NCI-H146 treated with DMSO at 0.1 percent for 48 hours (cell line): ENCODE measurements around the gene MROH7.
"Not testable (repeated sequence)": the region's sequence is repeated elsewhere in the genome, so short reads cannot be mapped to it uniquely, and the experiment has no call there.

Experiments
- DNase-seq: peaks from one replicate; lab custom pipeline; 2025; ENCODE audit not compliant: unreplicated experiment; lab: John Stamatoyannopoulos, UW

Gene MROH7

DNA sequence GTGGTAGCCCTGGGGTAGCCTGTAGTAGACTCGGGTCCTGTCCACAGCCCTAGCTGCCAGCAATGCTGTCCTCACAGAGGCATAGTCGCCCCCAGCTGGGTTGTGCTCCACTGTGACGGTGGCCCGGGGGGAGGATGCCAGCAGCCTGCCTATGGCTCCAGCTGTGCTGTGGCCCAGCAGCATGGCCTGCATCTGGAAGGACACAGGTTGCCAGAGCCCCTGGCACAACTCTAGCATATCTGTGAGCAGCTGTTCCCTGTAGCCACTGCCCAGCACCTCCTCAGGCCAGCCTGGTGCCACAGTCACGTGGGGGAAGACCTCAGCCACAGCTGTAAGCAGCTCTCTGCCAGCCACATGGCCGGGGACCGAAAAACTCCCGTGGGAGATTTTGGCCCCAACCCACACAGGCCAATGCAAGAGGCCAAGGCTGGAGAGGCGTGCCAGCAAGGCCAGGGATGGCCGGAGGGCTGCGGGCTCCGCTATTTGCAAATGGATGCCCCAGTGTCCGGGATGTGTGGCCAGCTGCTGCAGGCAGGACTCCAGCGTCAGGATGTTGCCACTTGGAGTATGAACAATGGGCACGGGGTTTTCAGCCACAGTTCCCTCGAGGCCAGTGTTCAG, 32.2 kb upstream of the MROH7 start:
- no peak for DNase-seq

DNA sequence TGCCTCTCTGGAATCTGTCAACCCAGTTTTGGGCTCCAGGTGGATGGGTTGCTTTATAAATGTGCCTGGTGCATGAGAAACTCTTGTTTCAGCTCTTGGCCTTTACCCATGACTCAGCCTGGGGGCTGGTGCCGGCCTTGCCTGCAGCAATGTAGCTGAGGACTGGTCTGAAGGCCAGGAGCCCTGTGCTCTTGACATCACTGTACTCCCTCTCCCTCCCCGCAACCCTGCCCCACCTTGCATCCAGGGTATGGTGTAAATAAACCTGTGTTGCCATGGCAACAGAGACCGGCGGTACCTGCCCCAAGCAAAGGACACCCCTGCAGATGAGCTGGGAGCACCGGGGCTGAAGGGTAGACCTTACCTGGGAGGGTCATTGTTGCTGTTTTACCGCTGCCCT, 31.5 kb upstream of the MROH7 start:
- no peak for DNase-seq

DNA sequence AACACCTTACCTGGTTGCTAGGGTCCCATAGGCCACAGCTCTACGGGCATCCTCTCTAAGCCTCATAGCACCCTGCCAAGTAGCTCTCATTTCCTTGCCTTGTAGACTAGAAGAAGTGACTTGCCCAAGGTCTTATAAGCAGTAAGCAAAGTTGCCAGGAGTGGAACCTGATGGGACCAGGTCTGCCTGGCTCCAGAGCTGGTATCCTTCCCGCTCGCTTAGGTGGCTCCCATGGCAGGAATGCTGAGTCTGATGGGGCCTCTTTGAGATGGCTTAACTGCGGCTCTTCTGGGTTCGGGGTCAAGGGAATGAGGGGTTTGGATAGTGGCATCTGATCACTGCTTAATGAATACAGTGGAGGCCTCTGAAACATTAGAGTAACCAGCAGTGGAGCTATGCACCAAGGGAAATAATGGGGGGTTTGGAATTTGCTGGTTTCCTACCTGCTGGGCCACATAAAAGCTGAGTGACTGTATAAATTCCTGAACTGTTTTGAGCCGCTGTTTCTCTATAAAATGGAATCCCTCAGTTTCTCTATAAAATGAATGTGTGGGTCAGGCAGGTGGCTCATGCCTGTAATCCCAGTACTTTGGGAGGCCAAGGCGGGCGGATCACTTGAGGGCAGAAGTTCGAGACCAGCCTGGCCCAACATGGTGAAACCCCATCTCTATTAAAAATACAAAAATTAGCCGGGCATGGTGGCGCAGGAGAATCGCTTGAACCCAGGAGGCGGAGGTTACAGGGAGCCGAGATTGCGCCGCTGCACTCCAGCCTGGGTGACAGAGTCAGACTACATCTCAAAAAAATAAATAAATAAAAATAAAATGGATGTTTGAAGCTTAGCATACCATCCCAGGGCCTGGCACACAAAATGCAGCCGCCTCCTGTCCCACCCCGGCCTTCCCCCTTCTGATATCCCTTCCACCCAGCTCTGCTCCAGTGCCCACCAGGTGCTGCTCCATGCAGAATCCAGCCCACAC, 30.7 kb upstream of the MROH7 start:
- DNase-seq, result no peak

DNA sequence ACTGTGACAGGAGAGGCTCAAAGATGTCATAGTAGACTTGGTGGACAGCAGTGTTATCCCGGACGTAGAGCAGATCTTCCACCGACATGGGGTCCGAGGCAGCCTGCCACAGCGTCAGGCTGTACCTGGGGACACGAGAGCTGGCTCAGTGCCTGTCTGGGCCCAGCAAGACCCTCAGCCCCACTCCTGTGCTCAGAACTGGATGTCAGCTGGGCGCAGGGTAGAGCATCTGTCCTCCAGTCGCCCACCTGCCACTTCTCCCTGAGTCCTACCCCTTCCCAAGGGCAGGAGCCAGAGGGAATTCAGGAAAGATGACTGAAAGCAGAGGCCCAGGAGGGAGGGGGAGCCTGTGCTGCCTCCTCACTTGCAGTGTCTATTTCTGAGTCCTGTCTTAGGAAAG, 30.0 kb upstream of the MROH7 start:
- DNase-seq, result no peak

DNA sequence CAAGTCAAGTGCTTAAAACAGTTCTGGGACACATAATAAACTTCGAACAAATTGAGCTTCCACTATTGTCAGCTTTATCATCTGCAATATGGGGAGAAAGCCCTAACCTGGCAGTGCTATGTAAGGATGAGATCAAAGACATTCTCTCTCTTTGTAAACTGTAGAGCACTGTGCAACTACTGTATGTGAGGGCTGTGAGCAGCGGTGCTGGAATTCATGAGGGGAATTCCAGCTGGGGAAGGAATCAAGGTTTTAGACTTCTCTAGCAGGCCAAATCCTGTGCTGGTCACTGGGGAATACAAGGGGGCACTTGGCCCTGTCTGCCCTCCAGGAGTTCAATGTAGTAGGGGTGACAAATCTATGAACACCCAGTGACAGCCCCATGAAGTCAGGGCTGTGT, 27.6 kb upstream of the MROH7 start:
- no peak for DNase-seq

DNA sequence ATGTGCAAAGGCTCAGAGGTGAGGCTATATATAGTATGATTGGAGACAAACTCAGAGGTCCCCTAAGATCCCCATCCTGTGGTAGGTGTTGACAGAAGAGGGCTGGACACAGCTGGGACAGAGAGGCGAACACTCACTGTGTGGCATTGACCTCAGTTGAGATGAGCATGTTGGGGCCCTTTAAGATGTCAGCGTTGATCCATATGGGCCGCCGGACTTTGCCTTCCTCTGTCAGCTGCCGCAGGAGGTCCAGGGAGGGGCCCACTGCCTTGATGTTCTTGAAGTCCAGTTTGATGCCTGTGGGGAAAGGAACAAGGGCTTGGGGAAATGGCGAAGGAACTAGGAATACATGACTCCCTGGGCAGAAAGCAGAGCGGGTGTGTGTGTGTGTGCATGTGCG, 27.0 kb upstream of the MROH7 start:
- no peak for DNase-seq

DNA sequence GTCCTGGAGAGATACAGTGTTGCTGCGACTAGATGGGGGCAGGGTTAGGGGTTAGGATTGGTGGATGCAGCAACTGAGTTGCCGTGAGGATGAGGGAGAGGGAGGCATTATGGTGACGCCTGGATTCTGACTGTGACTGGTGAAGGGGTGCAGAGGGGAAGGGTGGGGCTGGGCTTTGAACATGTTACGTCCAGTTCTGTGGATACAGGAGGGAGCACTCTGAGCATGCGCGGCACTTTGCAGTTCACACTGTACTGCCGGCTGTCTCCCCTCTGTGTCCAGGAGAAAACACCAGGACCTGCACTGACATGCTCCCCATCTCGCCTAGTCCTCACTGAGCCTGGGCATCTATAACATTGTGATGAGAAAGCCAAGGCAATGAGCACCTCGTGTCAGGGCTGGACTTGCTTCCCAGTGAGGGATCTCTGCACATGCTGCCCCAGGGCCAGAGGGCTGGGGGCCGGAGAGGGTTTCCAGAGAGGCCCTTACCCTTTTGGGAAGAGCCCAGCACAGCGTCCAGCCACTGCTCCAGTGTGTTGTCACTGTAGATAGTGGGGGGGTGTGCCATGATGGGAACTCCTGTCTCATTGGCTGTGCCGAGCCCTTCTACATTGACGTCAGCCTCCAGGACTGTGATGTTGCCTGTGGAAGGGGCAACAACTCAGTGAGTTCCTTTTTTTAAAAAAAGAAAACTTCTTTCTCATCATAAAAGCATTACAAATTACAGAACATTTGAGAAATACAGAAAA, 25.9 kb upstream of the MROH7 start:
- no peak for DNase-seq

DNA sequence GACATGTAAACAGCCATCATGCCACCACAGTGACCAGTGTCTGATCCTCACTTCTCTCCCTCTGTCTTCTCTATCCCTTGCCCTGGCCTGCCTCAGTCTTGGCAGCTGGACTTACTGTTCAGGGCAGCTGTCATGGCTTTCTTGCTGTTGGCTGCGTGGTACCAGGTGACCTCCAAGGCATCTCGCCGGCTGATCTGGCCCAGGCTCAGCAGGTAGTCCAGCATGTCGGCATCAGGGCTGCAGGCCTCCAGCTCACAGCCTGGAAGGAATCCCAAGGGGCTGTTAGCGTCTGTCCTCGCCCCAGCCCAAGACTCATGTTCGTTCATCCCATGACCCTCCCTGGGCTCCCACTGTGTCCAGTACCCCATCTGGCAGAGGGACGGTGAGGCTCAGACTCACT, 21.8 kb upstream of the MROH7 start:
- DNase-seq, result no peak

DNA sequence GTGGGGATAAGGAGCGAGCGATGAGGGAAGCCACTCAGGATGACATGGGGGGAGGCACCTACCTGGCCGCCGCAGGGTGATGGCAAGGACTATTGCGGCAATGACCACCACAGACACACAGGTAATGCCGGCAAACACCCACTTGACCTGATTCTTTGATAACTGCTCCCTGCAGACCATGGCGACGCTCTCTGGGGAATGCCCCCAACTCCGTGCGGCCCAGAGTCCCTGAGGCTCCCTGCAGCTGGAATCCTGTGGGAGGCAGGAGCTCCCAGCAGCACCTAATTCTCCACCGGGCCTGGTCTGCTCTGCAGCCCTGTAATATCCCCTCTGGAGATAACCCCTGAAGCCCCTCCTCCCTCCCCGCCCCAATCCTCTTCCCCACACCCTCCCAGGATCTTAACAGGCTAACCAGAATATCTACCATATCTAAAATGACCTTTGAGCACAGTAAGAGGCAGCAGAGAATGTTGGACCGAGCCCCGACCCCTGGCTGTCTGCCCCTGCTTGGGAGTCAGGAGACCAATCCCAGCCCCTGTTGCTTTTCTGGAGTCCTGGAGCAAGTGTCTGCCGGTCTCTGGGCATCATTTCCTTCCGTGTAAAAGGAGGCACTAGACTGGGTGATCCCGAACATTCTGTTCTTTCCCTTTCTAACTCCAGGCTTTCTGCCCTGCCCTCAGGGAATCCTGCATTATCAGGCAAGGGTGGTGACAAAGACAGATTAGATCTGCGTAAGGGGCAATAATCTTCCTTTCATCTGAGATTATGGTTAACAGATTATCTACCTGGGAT, 18.2 kb upstream of the MROH7 start, which contains the start of gene FAM151A:
FAM151A (minus strand) TSS at position 310 of the 792 bp plus-strand sequence; CDS start at position 180, 130 bp downstream.
- DNase-seq, result no peak

DNA sequence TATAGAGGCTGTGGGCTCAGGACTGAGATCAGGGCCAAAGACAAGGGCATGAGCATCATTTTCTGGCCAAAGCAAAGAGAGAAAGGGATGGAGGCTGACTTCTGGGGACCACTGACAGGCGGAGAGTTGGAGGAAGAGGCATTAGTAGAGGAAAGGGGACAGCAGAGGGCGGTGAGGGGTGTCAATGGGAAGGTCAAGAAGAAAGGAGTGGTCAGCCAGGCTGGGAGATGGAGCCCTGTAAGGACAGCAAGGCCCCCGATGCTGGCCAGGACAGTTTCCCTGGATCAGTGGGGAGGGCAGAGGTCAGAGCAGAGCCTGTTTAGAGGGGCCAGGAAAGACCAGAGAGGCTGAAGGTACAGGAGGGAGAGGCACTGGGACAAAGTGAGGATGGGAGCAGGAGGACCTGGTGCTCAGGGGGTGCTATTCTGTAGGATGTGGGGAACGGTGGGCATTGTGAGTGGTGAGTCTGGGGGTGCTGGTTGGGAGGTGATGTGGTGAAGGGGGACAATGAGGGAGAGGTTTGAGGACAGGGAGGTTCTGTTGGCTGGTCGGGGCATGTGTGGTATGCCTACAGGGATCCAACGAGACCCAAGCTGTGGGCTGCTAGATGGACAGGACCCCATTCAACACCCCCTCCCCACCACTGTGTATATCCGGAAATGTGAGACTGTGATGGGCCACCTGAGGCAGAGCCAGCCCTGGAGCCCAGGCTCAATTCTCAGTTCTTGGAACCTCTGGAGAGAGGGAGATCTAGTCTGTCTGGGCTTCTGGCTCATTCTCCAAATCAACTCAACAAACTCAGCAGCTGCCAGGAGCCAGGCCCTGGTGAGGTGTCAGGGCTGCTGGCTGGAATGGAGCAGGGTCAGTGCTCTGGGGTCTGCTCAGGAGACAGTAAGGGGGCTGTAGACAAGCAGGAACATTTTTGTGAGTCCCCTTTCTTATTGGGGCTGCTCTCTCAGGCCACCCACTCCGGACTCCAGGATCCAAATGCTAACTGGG, 16.8 kb upstream of the MROH7 start:
- no peak for DNase-seq

DNA sequence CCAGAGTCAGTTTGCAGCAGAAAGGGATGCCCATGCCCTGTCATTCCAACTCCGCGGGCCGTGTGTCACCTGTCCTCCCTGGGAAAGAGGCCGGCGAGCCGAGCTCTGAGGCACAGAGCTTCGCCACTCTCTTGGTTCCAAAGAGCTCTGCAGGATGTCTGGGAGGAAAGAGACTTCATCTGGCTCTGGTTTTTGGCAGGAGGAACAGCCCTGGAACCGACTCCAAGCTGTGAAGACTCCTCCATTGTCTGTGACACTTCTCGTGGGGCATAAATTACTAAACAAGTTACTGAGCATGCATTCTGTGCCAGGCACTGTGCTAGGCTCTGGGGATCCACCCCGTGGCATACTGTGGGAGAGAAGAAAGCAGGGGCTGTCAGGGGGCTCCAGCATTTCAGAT, 14.4 kb upstream of the MROH7 start:
- no peak for DNase-seq

DNA sequence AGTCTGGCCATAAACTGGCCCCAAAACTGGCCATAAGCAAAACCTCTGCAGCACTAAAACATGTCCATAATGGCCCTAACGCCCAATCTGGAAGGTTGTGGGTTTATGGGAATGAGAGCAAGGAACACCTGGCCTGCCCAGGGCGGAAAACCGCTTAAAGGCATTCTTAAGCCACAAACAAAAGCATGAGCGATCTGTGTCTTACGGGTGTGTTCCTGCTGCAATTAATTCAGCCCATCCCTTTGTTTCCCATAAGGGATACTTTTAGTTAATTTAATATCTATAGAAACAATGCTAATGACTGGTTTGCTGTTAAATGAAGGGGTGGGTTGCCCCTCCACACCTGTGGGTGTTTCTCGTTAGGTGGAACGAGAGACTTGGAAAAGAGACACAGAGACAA, 5.8 kb upstream of the MROH7 start:
- not testable (repeated sequence) for DNase-seq

DNA sequence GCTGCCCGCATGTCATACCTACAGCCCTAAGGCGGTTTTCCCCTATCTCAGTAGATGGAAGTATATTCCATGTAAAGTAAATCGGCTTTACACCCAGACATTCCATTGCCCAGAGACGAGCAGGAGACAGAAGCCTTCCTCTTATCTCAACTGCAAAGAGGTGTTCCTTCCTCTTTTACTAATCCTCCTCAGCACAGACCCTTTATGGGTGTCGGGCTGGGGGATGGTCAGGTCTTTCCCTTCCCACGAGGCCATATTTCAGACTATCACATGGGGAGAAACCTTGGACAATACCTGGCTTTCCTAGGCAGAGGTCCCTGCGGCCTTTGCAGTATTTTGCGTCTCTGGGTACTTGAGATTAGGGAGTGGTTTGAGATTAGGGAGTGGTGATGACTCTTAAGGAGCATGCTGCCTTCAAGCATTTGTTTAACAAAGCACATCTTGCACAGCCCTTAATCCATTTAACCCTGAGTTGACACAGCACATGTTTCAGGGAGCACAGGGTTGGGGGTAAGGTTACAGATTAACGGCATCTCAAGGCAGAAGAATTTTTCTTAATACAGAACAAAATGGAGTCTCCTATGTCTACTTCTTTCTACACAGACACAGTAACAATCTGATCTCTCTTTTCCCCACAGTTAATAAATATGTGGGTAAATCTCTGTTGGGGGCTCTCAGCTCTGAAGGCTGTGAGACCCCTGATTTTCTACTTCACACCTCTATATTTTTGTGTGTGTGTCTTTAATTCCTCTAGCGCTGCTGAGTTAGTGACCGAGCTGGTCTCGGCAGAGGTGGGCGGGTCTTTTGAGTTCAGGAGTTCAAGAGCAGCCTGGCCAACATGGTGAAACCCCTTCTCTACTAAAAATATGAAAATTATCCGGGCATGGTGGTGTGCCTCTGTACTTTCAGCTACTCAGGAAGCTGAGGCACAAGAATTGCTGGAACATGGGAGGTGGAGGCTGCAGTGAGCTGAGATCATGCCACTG, 4.8 kb upstream of the MROH7 start:
- not testable (repeated sequence) for DNase-seq

DNA sequence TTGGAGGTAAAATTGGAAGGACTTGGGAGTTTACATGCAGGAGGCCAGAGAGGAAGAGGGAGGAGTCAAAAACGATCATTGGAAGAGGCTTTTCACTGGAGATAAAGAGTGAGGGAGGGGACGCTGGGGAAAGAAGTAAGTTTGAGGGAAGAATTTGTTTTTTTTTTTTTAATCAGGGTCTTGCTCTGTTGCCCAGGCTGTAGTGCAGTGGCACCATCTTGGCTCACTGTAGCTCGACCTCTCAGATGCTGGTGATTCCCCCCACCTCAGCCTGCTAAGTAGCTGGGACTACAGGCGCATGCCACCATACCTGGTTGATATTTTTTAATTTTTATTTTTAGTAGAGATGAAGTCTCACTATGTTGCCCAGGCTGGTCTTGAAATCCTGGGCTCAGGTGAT, 1.2 kb upstream of the MROH7 start:
- no peak for DNase-seq

DNA sequence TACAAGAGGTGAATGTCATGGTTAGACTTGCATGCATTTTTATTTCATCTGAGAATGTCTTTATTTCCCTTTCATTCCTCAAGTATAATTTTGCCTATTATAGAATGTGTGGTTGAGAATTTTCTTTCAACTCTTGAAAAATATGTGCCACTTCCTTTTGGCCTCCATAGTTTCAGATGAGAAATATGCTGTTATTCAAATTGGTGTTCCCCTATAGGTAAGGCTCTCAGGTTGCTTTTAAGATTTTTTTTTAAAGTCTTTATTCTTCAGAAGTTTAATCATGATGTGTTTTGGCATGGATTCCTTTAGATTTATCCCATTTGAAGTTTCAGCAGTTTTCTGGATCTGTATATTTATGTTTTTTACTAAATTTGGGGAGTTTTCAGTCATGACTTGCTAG, 2.1 kb downstream of the MROH7 start:
- DNase-seq, result no peak

DNA sequence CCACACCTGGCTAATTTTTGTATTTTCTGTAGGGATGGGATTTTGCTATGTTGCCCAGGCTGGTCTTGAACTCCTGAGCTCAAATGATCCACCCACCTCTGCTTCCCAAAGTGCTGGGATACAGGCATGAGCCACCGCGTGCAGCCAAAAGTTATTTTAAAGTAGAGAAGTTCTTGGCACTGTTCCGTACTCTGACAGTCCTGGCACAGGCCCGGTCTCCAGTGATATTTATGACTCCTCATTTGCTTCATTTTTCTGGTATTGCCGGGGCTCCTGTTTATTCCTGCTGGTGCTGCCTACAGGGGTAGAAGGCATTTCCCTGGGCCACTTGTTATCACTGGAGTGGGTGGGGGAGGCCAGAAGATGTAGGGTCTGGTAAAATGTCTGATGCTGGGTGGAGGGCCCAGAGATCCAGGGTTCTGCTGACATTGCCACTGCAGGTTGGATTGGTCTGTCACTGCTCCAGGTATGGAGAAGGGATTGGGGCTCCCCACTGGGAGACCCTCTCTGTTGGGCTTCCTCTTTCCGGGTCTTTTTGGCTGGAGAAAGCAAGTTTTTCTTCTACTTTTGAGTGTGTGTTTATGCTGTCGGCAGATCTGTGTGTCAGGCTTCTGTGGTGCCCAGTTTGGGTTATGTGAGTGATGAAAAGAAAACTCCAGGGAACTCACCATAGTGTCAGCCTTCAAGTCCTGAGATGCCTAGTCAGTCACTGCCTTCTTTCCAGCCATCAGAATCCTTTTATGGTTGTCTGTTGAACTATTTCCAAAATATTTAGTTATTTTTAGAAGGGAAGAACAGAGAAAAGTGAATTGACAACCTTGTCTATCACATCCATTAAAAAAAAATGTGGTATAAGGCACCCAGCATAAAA, 4.5 kb downstream of the MROH7 start:
- DNase-seq, result no peak

DNA sequence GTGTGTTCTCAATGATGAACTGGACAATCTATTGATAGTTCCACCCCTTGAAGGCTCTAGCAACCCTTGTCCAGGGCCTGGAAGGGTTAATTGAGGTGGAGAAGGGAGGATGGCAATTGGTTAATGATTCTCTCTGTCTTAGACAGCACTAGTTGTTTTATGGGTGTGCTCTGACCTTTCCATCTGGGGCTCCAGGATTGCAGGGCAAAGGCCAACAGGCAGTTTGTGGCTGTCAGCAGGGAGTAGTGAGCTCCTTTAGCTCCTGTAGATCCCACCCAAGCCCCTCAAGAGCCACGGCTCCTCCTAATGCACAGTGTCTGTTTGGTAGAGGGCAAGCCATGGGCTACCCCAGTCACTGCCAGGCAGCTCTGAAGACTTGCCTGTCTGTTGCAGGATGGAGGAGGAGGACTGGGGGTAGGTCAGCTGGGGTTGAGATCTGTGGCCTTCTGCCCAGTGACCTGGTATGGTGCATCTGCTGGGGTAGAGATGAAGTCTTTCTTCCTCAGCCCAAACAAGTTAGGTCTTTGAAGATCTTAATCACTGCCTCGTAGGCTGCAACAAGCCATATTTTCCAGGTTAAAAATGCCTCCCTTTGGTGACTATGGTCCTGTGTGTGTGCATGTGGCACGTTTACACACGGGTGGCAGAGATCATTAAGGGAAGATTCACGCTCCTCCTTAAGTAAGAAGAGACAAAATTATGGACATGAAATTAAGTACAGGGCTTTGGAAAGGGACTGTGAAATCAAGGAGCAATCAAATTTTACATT, 7.7 kb downstream of the MROH7 start:
- no peak for DNase-seq
